OCI-LY1 (cell line): ENCODE measurements around the gene NPW.

ENCODE experiments used
- H2AFZ ChIP-seq: fragments of 200-600 bp; sonication (generic), shearing (Covaris generic); 2 replicates; pipeline ENCODE4 v1.6.0; 2014; ENCODE audit warnings: antibody characterized with exemption, mild to moderate bottlenecking, low read length
- H3F3A ChIP-seq: fragments of 200-600 bp; sonication (generic), shearing (Covaris generic); 2 replicates; pipeline ENCODE4 v1.6.0; 2014; ENCODE audit warnings: mild to moderate bottlenecking, antibody characterized with exemption, low read length, moderate library complexity; ENCODE audit not compliant: insufficient read depth
- H3K27ac ChIP-seq: fragments of 200-600 bp; sonication (generic); 2 replicates; pipeline ENCODE4 v1.5.1; 2014; ENCODE audit warnings: low read length, mixed run types, mild to moderate bottlenecking, low read depth; ENCODE audit not compliant: poor library complexity, severe bottlenecking
- H3K27me3 ChIP-seq: fragments of 200-600 bp; sonication (generic); 2 replicates; pipeline ENCODE4 v1.6.0; 2014; ENCODE audit warnings: antibody characterized with exemption, mild to moderate bottlenecking, low read length, moderate library complexity; ENCODE audit not compliant: insufficient read depth
- H3K36me3 ChIP-seq: fragments of 200-600 bp; sonication (generic); 2 replicates; pipeline ENCODE4 v1.6.1; 2014; ENCODE audit warnings: mild to moderate bottlenecking, antibody characterized with exemption, low read length, moderate library complexity, mixed read lengths; ENCODE audit not compliant: insufficient read depth
- H3K4me1 ChIP-seq: fragments of 200-600 bp; sonication (generic); 2 replicates; pipeline ENCODE4 v1.5.1; 2014; ENCODE audit warnings: mild to moderate bottlenecking, low read length, moderate library complexity; ENCODE audit not compliant: insufficient read depth, severe bottlenecking
- H3K4me2 ChIP-seq: fragments of 200-600 bp; sonication (generic), shearing (Covaris generic); 2 replicates; pipeline ENCODE4 v1.6.1; 2014; ENCODE audit warnings: low read length
- H3K4me3 ChIP-seq: fragments of 200-600 bp; sonication (generic); 2 replicates; pipeline ENCODE4 v1.5.1; 2014; ENCODE audit warnings: low read length, low read depth, mild to moderate bottlenecking, mixed read lengths; ENCODE audit not compliant: poor library complexity, severe bottlenecking
- H3K79me2 ChIP-seq: fragments of 200-600 bp; shearing (Covaris generic); 2 replicates; pipeline ENCODE4 v1.6.1; 2016; ENCODE audit warnings: mixed run types, low read length, mixed read lengths; ENCODE audit not compliant: insufficient read depth
- H3K9ac ChIP-seq: fragments of 200-600 bp; sonication (generic), shearing (Covaris generic); 2 replicates; pipeline ENCODE4 v1.6.1; 2014; ENCODE audit warnings: mild to moderate bottlenecking, low read length, mixed read lengths
- H3K9me2 ChIP-seq: fragments of 200-600 bp; sonication (generic), shearing (Covaris generic); 2 replicates; pipeline ENCODE4 v1.6.1; 2014; ENCODE audit warnings: low read depth, mild to moderate bottlenecking, low read length, mixed read lengths
- H3K9me3 ChIP-seq: fragments of 200-600 bp; shearing (Covaris generic); 2 replicates; pipeline ENCODE4 v1.6.1; 2014; ENCODE audit warnings: low read length, mixed read lengths
- H4K20me1 ChIP-seq: fragments of 200-600 bp; sonication (generic), shearing (Covaris generic); 2 replicates; pipeline ENCODE4 v1.6.0; 2016; ENCODE audit warnings: mild to moderate bottlenecking, low read length; ENCODE audit not compliant: insufficient read depth
- CTCF ChIP-seq: fragments of 200-600 bp; sonication (generic), shearing (Covaris generic); IDR thresholded peaks from 2 replicates; pipeline ENCODE4 v1.5.1; 2017; ENCODE audit warnings: mild to moderate bottlenecking, antibody characterized with exemption, low read length, moderate library complexity, mixed read lengths
- EZH2 ChIP-seq: fragments of 200-600 bp; sonication (generic), shearing (Covaris generic); IDR thresholded peaks from 2 replicates; pipeline ENCODE4 v1.8.0; 2017; ENCODE audit warnings: borderline replicate concordance, mixed run types, mild to moderate bottlenecking, antibody characterized with exemption, low read length, moderate library complexity, mixed read lengths

Gene NPW

DNA sequence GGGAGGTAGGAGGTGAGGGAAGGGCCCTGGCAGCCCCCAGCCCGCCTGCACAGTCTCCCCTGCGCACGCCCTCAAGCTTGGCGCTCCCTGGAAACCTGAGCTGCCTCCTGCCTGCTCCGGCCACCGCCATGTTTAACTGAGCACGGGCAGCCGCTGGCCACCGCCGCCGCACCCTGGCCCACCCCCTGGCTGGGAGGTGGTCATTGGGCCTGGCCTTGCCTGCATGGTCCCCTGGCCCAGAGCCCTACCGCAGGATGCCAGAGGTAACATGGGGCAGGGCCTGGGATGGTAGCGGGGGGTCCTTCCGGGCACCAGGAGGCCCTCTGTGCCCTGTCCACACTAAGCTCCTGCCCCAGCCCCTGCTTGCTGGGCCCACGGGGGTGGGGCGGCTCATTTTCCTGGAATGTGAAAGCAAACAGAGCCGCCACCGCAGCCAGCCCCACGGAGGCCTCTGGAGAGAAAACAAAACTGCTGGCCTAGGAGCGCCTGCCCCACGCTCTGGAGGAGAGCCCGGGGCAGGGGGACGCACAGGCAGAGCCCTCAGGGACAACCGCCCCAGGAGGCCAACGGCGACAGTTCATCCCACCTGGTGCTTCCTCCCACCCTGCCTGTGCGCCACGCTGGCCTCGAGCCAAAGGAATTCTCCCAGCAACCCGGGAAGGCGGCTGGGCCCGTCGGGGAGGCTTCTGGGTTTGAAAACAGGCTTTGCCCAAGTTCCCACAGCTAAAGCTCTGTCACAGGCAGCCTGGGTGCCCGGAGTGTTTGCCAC lies 16.0 kb downstream of the NPW start:
- Histone ChIP-seq H3K27me3 (peaks cover 20% of the 10 kb centered on the region), H3K4me2 (no peak overlapping the region), H3K27ac (no peak overlapping the region), H3K9me2 (no peaks in the 10 kb centered on the region), H3K9me3 (no peaks in the 10 kb centered on the region), H3K9ac (no peak overlapping the region), H3K36me3 (no peaks in the 10 kb centered on the region), H3K79me2 (no peaks in the 10 kb centered on the region), H2AFZ (no peak overlapping the region), H3K4me1 (no peaks in the 10 kb centered on the region), H4K20me1 (no peaks in the 10 kb centered on the region), H3F3A (no peaks in the 10 kb centered on the region), H3K4me3 (no peak overlapping the region)
- TF ChIP-seq EZH2 (no peak), CTCF (no peak)

- H3K4me1 ChIP-seq, result no peaks in the 10 kb centered on the region
- H3K4me3 ChIP-seq, result no peak overlapping the region
- peaks cover 12% of the 10 kb centered on the region for H3K27me3 ChIP-seq
- no peaks in the 10 kb centered on the region for H3K79me2 ChIP-seq
- no peaks in the 10 kb centered on the region for H3K36me3 ChIP-seq
- H3K27ac ChIP-seq, result no peak overlapping the region
- no peaks in the 10 kb centered on the region for H3K9me2 ChIP-seq
- no peaks in the 10 kb centered on the region for H3F3A ChIP-seq
- H2AFZ ChIP-seq, result no peak overlapping the region
- H3K9me3 ChIP-seq, result no peaks in the 10 kb centered on the region
- H3K9ac ChIP-seq, result no peak overlapping the region
- TF ChIP-seq EZH2 (no peak), CTCF (no peak)
- no peaks in the 10 kb centered on the region for H4K20me1 ChIP-seq
- no peak overlapping the region for H3K4me2 ChIP-seq
Observed at GRCh38 chr16:2036200-2036966, 16.8 kb downstream of the NPW start.

DNA sequence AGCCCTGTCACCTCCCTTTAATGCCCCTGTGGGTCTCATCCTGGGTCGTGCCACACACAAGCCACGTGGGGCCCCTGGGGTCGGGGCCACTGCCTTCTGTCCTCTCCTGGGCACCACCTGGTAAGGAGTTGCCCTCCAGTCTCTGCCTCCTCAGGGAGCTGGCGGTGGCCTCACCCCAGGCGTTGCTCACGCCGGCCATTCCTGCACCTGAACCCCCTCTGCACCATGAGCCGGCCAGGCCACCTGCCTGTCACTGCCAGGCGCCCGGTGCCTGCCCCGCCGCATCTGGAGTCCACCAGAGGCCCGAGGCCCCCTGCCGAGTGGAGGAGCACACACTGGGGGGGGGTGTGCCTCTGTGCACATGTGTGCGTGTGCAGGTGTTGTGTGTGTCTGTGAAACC lies 17.5 kb downstream of the NPW start:
- H3K27ac ChIP-seq, result no peak overlapping the region
- no peaks in the 10 kb centered on the region for H3K4me1 ChIP-seq
- H3F3A ChIP-seq, result no peaks in the 10 kb centered on the region
- H3K9me2 ChIP-seq, result no peaks in the 10 kb centered on the region
- no peak overlapping the region for H3K4me2 ChIP-seq
- H3K36me3 ChIP-seq, result no peaks in the 10 kb centered on the region
- no peak overlapping the region for H2AFZ ChIP-seq
- no peak overlapping the region for H3K4me3 ChIP-seq
- peaks cover 12% of the 10 kb centered on the region for H3K27me3 ChIP-seq
- no peaks in the 10 kb centered on the region for H3K9me3 ChIP-seq
- TF ChIP-seq CTCF, result no peak
- TF ChIP-seq EZH2, result no peak
- H3K79me2 ChIP-seq, result no peaks in the 10 kb centered on the region
- H3K9ac ChIP-seq, result no peak overlapping the region
- H4K20me1 ChIP-seq, result no peaks in the 10 kb centered on the region
